Right lobe of liver (tissue), 6 donors: Measurements from ENCODE around the gene EI24. TPM values are rescaled to one million over a fixed set of nuclear protein-coding genes. Genes with fewer than 3 reads are reported as not detected.

Experiments used
- ATAC-seq, 4 donors: fragments of 200-7000 bp; cut with Tn5 transposase; one replicate each; pipeline ENCODE4 v1.9.1; 2020; ENCODE audit warnings: mild to moderate bottlenecking in 4 of 4, moderate library complexity in 4 of 4
- DNase-seq, 3 donors: peaks; one replicate each; pipeline ENCODE4 v3.0.0-alpha.2; 2020
- H3K27ac ChIP-seq, 3 donors: fragments of 200-600 bp; one replicate each; pipeline ENCODE4 v1.8.0; 2022
- H3K27me3 ChIP-seq, 2 donors: fragments of 200-600 bp; one replicate each; pipeline ENCODE4 v1.8.0; 2022
- H3K36me3 ChIP-seq, 4 donors: fragments of 200-600 bp; sonication (generic) in 1 of 4; one replicate each; pipeline versions ENCODE4 v1.5.1 to v1.8.0; 2017 to 2022; ENCODE audit warnings: control low read depth in 1 of 4
- H3K4me1 ChIP-seq, 4 donors: fragments of 200-600 bp; sonication (generic) in 1 of 4; one replicate each; pipeline versions ENCODE4 v1.5.1 to v1.8.0; 2017 to 2022; ENCODE audit warnings: control low read depth in 1 of 4
- H3K4me3 ChIP-seq, 3 donors: fragments of 200-600 bp; one replicate each; pipeline ENCODE4 v1.8.0; 2022
- H3K9me3 ChIP-seq, 4 donors: fragments of 200-600 bp; sonication (generic) in 1 of 4; one replicate each; pipeline versions ENCODE4 v1.5.1 to v1.8.0; 2017 to 2022; ENCODE audit warnings: control low read depth in 1 of 4
- POLR2A ChIP-seq: fragments of 450-650 bp; IDR thresholded peaks from one replicate; pipeline ENCODE4 v1.6.1; 2017; ENCODE audit warnings: antibody characterized with exemption, mild to moderate bottlenecking
- WGBS: methylation state at CpG from one replicate; pipeline ENCODE4 v1.1.6; 2018; ENCODE audit warnings: low coverage, low lambda C conversion rate; ENCODE audit not compliant: insufficient coverage; ENCODE audit errors: missing lambda C conversion rate; 5-methylcytosine and 5-hydroxymethylcytosine counted together
- intact Hi-C, 2 donors: fragments of 100-400 bp; cut with DNase I; formaldehyde crosslinking; loops; one replicate each; pipeline versions ENCODE4 v1.11.2 to v1.14.1; 2022
- total RNA-seq, 6 experiments: library from RNA; depleted of rRNA in 2 of 6; stranded (reverse); fragments of >200 nt in 2 of 6; fragmentation: NEBNext Ultra II Directional in 3 of 6; extraction: Animal tissue kit (Norgen Biotek cat#: 25700) in 3 of 6; gene quantifications; one replicate each; pipeline versions ENCODE4 v1.1.0 to v1.2.4, GENCODE V29; 2016 to 2023
- TF ChIP-seq, protein P1 (sequence below), 4 donors: fragments of 200-600 bp in 3 of 4; fragments of 450-650 bp in 1 of 4; IDR thresholded peaks; one replicate each; pipeline versions ENCODE4 v1.5.1 to v1.8.0; 2016 to 2022; ENCODE audit warnings: antibody characterized with exemption in 4 of 4, mild to moderate bottlenecking in 2 of 4
- donor health status: DM: no; HTN: yes; CAD: no.
- donor health status: DM: no; HTN: no; CAD: no.
- donor health status: DM: no; HTN: no; CAD: no.
- donor health status: DM: no; HTN: yes; CAD: no.
- donor health status: DM: no; HTN: yes; CAD: no.

EI24 gene
- total RNA-seq, 6 experiments from 2014 or later = 74.4 to 232 (median 113) TPM

DNA sequence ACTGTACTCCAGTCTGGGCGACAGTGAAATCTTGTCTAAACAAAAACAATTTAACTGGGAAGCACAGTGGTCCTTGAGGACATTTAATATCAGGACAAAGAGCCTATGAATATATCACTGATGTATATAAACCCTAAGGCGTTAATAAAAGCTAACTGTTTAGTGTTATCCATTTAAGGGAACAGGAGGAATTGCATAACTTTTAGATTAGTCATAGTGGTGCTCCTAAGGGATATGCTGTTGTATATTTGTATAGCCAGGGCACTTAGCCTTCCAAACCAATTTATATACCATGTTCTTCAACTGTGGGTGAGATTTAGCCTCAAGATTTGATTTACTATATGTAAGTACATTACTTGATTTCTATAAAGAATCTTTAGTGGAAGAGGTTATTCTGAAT lies 52.7 kb downstream of the EI24 start:
- Histone ChIP-seq H3K4me3 (no peak overlapping the region), H3K27me3 (no peaks in the 10 kb centered on the region), H3K9me3 (no peaks in the 10 kb centered on the region), H3K36me3 (peaks cover 3 to 48% (median 26%) of the 10 kb centered on the region in 4 donors), H3K4me1 (peaks cover 0 to 8% (median 4%) of the 10 kb centered on the region in 4 donors), H3K27ac (no peak overlapping the region)
- DNase-seq (no peak), ATAC-seq (no peak)
- TF ChIP-seq, protein P1, sequence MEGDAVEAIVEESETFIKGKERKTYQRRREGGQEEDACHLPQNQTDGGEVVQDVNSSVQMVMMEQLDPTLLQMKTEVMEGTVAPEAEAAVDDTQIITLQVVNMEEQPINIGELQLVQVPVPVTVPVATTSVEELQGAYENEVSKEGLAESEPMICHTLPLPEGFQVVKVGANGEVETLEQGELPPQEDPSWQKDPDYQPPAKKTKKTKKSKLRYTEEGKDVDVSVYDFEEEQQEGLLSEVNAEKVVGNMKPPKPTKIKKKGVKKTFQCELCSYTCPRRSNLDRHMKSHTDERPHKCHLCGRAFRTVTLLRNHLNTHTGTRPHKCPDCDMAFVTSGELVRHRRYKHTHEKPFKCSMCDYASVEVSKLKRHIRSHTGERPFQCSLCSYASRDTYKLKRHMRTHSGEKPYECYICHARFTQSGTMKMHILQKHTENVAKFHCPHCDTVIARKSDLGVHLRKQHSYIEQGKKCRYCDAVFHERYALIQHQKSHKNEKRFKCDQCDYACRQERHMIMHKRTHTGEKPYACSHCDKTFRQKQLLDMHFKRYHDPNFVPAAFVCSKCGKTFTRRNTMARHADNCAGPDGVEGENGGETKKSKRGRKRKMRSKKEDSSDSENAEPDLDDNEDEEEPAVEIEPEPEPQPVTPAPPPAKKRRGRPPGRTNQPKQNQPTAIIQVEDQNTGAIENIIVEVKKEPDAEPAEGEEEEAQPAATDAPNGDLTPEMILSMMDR (IDR thresholded peaks at IDR 0.05) = no peak
- no peak for TF ChIP-seq POLR2A
- intact Hi-C loops = no loop called here
- 83% methylated on average over 2 of the region's 2 CpGs for WGBS

DNA sequence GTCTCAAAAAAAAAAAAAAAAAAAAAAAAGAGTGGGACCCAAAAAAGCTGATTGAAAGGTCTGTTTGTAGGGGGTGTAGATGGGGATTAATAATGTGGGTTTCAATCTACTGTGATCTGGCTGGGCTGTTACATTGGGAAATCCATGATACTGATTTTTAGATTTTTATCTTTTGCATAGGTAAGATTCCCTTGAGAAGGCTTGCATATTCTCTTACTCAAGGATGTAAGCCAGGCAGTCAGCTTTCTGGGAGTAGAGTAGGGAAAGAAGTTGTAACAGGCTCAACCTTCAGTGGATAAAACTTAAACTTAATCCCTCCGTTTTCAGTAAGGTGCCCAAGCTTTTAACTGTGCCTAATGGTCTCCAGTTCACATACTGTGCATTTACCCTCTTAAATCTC lies 53.8 kb downstream of the EI24 start:
- TF ChIP-seq, protein P1 (IDR thresholded peaks at IDR 0.05) = no peak
- TF ChIP-seq POLR2A = no peak
- H3K4me3 ChIP-seq = no peak overlapping the region

DNA sequence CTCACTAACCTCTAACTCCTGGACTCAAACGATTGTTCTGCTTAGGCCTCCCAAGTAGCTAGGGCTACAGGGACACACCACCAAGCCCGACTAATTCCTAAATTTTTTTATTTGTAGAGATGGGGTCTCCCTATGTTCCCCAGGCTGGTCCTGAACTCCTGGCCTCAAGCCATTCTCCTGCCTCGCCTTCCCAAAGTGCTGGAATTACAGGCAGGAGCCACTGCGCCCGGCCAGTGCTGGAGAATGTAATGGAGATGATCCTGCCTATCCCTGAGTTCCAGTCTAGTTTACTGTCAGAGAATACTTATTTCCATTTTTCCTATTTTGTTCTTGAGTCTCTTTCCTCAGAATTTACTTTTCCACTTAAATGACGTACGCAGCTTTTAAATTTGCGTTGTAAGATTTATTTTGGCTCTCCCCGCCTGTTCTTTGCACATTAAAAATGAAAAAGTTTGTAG lies 55.5 kb downstream of the EI24 start, which contains the start of gene CHEK1:
TSS of gene CHEK1 (plus strand) at position 408 of the 458 bp plus-strand sequence. CDS start 1,606 bp downstream, outside the sequence.
- Histone ChIP-seq H3K27ac (peak within 1 kb of the TSS; percentile 87 to 93 (median 89)), H3K4me3 (peak within 1 kb of the TSS; percentile 72 to 85 (median 72)), H3K4me1 (peaks cover 0 to 8% (median 4%) of the 10 kb centered on the region in 4 donors), H3K9me3 (no peaks in the 10 kb centered on the region), H3K27me3 (no peaks in the 10 kb centered on the region), H3K36me3 (peaks cover 3 to 20% (median 13%) of the 10 kb centered on the region in 4 donors)
- intact Hi-C loops = no loop called here
- DNase-seq (no peak), ATAC-seq (no peak)
- WGBS = 47% methylated on average over 9 of the region's 9 CpGs
- no peak for TF ChIP-seq POLR2A
- TF ChIP-seq, protein P1 (IDR thresholded peaks at IDR 0.05) = no peak

More for the DNA sequence above, 53.8 kb downstream of the EI24 start:
- DNase-seq = no peak
- Histone ChIP-seq H3K4me1 (peaks cover 0 to 8% (median 4%) of the 10 kb centered on the region in 4 donors), H3K27me3 (no peaks in the 10 kb centered on the region), H3K27ac (no peak overlapping the region), H3K9me3 (no peaks in the 10 kb centered on the region), H3K36me3 (peaks cover 3 to 37% (median 23%) of the 10 kb centered on the region in 4 donors)
- WGBS = 90% methylated on average over 1 of the region's 1 CpG
- intact Hi-C loops = no loop called here
- ATAC-seq = no peak

DNA sequence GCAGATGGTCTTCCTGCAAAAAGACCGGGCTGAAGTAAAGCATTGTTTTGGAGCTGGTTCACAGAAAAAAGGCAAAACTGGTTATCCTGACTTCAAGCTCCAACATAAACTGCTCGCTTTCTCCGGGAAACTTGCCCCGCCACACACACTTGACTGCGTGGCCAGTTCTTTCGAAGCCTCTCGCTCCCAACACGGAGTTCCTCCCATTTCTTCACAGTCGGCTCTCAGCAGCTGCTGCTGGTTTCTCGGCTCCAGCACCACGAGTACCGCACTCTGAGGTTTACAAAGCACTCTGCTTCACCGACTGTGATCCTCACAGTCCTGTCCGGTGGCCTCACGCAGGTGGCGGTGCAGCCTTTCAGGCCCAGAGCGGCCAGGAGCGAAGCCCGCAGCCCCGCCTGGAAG lies 56.0 kb downstream of the EI24 start:
- intact Hi-C loops = no loop called here
- DNase-seq (no peak), ATAC-seq (peak in 3 of 4 donors; percentile 46 to 74 (median 64))
- peaks cover 3 to 16% (median 9%) of the 10 kb centered on the region in 4 donors for H3K36me3 ChIP-seq
- 0% methylated on average over 12 of the region's 20 CpGs for WGBS
- H3K27ac ChIP-seq = peak overlapping the region; percentile 87 to 93 (median 89)
- peaks cover 0 to 8% (median 4%) of the 10 kb centered on the region in 4 donors for H3K4me1 ChIP-seq
- peak overlapping the region; percentile 72 to 85 (median 72) for H3K4me3 ChIP-seq
- no peak for TF ChIP-seq POLR2A
- no peaks in the 10 kb centered on the region for H3K27me3 ChIP-seq
- no peaks in the 10 kb centered on the region for H3K9me3 ChIP-seq

DNA sequence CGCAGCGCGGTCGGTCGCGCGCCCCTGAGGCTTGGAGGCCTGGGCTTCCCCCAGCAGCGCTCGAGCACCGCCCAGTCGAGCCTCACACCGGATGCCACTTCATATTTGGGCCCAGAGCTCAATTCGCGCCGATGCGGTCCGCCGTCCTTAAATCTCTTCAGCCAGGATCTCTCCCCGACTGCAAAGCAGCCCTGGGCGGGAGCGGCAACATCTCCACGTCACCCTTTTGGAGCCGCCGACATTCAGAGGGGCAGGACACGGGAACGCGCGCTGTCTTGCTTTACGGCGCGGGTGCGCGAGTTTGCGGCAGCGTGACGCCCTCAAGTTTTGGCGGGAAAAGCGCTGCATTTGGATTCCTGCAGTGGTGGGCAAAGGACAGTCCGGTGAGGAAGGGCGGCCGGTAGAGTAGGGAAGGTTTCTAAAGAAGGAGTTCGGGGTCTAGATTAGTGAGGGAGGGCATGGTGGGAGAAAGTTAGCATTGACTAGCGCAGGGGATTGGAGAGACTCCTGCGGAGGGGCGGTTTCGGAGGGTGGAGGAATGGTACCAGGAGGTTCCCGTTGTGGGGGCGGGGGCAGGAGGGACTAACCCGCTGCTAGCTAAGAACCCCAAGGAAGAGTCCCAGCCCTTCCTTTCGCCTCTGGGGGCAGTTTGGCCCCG lies 56.5 kb downstream of the EI24 start:
- intact Hi-C loops = no loop called here
- Histone ChIP-seq H3K4me1 (peaks cover 0 to 8% (median 4%) of the 10 kb centered on the region in 4 donors), H3K36me3 (peaks cover 3 to 10% (median 4%) of the 10 kb centered on the region in 4 donors), H3K27me3 (no peaks in the 10 kb centered on the region), H3K4me3 (peak overlapping the region; percentile 72 to 85 (median 72)), H3K27ac (peak overlapping the region; percentile 87 to 93 (median 89)), H3K9me3 (no peaks in the 10 kb centered on the region)
- DNase-seq (peak; percentile 87 to 90 (median 89)), ATAC-seq (peak; percentile 93 to 97 (median 95))
- TF ChIP-seq, protein P1 (IDR thresholded peaks at IDR 0.05) = no peak
- TF ChIP-seq POLR2A = peak; percentile 70
- WGBS = 0% methylated on average over 11 of the region's 51 CpGs
